ENCODE measurements around the gene PTPN23.

DNA sequence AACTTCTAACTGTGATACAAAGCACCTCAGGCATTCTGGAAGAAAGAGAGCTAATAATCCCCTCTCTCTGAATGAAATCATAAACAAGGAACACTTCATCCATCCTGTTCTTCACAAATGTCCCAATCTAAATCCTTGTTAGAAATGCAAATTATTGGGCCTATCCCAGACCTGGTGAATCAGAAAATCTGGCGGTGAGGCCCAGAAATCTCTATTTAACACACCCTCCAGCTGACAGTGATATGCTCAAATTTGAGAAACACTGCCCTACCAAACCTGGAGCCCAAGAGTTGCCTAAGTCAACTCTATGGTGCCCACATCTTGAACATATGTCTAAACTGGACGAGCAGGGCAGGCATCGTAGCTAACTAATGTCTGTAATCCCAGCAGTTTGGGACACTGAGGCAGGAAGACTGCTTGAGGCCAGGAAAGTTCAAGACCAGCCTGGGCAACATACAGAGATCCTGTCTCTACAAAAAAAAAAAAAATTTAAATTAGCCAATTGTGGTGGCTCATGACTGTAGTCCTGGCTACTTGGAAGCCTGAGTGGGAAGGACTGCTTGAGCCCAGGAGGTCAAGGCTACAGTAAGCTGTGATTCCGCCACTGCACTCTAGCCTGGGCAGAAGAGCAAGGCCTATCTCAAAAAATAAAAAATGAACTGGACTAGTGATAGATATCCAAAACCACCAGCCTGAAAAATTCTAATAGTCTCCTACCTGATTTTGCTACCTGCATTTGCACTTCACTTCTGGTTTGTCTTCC is 71.8 kb downstream of the PTPN23 start:
- no peak for TF ChIP-seq EZH2 (IDR thresholded peaks at IDR 0.05)
- no peak for TF ChIP-seq POLR2AphosphoS5 (IDR thresholded peaks at IDR 0.05; ENCODE audit: borderline replicate concordance, low read depth, low read length)

All from SK-N-MC (cell line).